ENCODE measurements around the gene LDLRAD4.

The LDLRAD4 gene

GRCh38 chr18:13614641-13615288, 396.2 kb downstream of the LDLRAD4 start:
- no peak for DNase-seq (ENCODE audit: low spot score)

- no peak for DNase-seq (ENCODE audit: low spot score)
Observed at GRCh38 chr18:13615432-13615861, 396.9 kb downstream of the LDLRAD4 start.

DNA sequence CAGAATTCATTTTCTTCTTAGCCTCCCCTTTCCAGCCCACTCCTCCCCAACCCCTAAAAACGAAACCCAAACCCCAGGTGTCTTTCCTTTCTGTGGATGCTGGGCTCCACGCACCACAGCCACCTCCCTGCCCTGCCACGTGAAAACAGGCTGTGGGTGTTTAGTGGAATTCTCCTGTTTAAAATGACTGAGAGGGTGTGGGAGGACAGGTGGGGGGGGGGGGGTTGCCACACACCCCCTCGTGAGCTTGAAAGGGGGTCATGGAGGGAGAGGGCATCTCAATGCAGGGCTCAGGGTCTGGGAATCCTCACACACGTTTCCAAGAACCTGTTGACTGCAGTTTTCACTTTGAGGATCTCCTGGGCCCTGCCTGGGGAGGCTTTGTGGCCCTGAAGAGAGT, 397.5 kb downstream of the LDLRAD4 start:
- DNase-seq (ENCODE audit: low spot score): no peak

DNA sequence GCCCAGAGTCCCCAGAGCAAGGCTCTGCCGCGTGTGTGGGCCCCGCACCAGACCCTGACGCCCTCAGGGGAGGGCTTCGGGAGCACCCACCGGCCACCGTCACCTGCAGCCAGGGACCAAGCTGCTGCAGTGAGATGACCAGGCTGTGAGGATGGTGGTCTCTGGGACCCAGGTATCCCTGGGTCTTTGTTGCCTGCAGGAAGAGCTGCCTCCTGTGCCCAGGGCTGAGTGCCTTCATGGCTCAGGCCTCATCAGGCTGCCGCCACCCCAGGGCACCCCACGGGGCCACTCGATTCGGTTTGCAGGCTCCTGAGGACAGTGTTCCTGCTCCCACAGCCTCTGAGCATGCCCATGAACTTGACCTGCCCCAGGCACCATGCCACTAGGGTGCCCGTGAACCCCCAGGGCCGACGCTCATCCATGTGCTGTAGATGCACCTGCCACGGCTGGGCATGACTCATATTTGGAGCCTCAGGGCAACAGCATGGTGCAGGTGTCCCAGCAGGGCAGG, 398.0 kb downstream of the LDLRAD4 start:
- no peak for DNase-seq (ENCODE audit: low spot score)

GRCh38 chr18:13617826-13618515, 399.4 kb downstream of the LDLRAD4 start:
- DNase-seq (ENCODE audit: low spot score): no peak

DNA sequence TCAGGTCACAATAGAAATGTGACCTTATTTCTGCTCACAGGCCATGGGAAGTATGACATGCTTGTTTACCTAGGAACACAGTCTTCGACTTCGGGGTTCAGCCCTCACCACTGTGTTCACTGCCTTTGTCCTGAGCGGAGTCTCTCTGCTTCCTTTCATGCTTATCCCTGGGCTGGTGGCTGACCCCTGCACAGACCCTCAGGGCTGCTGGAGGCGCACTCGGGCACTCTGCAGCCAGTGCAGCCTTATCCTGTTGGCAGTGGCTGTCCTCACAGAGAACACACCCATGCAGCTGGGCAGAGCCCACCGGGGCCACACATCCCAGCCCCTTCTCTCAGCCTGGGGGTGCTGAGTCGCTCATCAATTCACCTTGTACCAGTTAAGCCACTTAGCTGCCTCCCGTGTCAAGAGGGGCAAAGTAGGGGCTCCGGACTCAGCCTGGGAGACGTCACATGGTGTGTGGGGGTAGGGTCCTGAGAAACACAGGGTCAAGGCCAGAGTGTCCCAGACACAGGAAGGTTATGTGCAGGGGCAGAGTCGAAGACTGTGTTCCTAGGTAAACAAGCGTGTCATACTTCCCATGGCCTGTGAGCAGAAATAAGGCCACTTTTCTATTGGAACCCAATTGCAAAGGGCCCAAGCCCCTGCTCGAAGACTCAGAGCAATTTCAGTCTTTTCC, 400.3 kb downstream of the LDLRAD4 start:
- no peak for DNase-seq (ENCODE audit: low spot score)

DNA sequence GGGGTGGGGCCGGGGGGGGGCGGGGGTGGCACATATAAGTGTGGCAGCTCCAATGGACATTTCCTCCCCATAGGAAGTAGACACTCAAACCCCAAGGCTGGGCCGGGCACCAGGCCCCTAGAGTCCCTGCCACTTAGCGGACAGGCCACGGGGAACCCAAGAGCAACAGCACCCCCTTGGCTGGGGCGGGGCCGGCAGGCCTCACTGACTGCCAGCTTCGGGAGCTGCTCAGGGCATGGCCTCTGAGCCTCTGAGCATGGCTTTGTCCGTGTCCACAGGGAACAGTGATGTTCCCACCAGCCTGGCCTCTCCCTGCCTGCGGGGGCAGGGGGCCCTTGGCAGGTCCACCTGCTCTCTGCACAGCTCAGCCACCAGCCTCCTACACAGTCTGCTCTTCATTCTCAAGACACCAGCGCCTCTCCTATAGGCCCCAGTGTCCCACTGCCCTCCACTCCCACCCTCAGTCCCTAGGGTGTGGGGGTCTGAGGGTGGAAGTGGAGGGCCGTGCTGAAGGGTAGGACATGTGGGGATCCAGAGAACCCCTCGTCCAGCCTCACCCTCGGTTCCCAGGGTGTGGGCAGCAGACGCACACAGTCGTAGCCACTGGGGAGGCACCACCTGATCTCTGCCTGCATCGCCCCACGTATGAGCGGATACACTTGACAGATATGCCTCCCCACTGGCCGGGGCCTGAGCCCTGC, 401.1 kb downstream of the LDLRAD4 start:
- no peak for DNase-seq (ENCODE audit: low spot score)

- DNase-seq (ENCODE audit: low spot score): no peak
Observed at GRCh38 chr18:13620206-13620672, 401.7 kb downstream of the LDLRAD4 start.

GRCh38 chr18:13620818-13621445, 402.4 kb downstream of the LDLRAD4 start:
- no peak for DNase-seq (ENCODE audit: low spot score)

DNA sequence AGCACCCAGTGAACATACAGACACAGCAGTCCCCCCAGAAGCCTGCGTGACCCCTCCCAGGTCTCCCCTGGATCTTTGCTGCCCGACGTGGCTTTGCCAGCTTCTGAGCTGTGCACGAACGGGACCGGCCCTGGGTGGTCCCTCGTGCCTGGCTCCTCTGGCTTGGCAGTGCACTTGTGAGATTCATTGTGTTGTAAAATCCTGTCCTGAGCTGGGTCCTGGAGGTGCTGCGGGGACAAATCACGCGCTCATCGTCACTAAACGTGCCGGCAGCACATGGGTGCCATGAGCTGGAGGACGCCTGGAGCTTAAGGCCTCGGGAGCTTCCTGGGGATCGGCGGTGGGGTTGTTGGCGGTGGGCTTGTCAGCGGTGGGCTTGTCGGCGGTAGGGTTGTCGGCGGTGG, 402.9 kb downstream of the LDLRAD4 start:
- DNase-seq (ENCODE audit: low spot score): no peak

GRCh38 chr18:13621886-13622619, 403.5 kb downstream of the LDLRAD4 start:
- no peak for DNase-seq (ENCODE audit: low spot score)

DNA sequence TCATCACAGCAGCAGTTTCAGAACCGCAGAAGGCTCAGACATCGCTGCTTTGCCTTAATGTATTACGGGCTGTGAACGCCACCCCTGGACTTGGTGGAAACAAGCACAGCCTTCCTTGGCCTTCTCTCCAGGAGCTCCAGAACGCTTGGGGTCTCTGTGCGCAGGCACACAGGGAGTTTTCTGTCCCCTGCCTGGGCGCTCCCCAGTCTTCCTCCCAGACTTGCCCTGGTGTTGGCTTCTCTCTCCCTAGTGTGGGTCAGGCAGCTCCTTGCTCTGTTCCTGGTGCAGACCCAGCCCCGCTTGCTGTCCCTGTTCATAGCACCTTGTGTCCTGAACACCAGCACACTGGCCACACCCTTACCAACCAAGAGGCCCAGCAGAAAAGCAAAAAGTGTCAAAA, 404.2 kb downstream of the LDLRAD4 start:
- no peak for DNase-seq (ENCODE audit: low spot score)

GRCh38 chr18:13623348-13623747, 404.8 kb downstream of the LDLRAD4 start:
- DNase-seq (ENCODE audit: low spot score): no peak

- no peak for DNase-seq (ENCODE audit: low spot score)
Observed at GRCh38 chr18:13623871-13624270, 405.3 kb downstream of the LDLRAD4 start.

DNA sequence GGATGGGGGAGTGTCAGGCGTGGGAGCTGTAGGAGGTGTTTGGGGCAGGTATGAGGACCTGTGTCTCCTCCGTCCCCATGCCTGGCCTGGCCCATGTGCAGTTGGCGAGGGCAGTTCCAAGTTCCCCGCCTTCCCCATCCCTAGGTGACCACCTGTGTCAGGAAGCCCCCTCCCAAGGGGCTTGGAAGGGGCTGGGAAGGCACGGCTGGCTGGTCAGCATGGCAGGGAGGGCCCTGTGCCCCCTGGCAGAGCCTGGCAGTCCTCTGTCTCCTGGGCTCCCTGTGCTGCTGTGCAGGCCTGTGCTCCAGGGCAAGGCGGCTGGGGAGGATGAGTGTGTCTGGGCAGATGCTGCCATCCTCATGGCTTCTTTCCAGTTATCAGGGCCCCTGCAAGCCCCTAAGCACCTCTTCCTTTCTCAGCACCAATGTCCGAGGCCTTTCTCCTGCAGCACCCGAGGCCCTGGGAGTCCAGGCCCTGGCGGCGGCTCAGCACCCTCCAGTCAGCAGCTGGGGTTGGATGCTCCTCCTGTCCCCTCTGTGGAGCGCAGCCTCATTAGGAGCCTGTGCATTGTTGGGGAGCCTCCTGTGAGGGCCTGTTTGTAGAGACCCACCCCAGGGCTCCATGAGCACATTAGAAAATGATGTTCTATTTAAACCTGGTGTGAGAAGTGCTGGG, 406.1 kb downstream of the LDLRAD4 start:
- no peak for DNase-seq (ENCODE audit: low spot score)

GRCh38 chr18:13625355-13625754, 406.8 kb downstream of the LDLRAD4 start:
- DNase-seq (ENCODE audit: low spot score): no peak

DNA sequence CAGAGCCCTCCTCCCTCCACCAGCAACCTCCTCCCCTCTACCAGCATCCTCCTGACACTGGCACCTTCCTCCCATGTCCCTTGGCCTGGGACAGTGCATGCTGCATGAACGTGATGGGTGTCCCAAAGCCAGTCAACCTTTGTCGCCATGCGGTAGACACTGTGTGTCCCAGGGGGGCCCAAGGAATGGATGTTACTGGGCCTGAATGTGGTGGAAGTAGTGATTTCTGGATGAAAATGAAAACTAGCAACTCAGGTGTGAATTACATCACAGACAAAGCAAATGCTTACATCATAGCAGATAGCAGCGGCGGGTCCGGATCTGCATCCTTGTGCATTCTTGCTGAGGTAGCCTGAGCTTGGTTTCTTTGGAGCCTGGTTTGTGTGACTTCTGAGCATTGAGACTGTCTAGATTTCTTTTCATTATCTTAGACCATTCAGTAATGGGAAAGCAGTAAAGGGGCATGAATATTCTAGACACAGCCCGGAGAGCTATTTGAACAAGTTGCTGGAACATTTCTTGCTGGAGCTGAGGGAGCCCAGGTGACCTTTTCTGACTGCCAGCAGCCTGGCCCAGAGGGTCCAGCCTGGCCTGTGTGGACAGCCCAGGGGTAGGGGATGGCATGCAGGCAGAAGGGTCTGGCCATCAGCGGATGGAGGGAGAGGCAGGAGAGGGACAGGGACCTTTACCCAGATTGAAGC, 407.4 kb downstream of the LDLRAD4 start:
- no peak for DNase-seq (ENCODE audit: low spot score)

- peak; percentile 50 for DNase-seq (ENCODE audit: low spot score)
Observed at GRCh38 chr18:13626544-13626908, 408.0 kb downstream of the LDLRAD4 start.

DNA sequence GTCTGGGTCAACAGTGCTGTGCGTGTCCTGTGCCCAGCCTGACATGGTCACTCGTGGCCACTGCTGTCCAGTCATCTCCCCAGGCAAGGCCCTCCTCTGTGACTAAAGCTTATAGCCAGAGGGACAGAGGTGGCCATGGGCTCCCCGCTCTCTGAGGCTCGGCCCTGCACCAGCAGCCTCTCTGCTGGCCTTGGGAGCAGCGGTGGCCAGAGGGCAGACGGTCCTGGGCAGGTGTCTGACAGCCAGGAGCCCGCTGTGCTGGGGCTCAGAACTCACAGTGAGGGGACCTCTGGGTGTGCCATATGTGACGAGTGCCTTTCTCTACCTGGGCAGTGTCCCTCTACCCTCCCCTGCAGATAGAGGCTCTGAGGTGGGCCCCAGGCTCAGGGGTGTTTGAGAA, 409.1 kb downstream of the LDLRAD4 start:
- DNase-seq (ENCODE audit: low spot score): peak; percentile 36

GRCh38 chr18:13628211-13628610, 409.7 kb downstream of the LDLRAD4 start:
- DNase-seq (ENCODE audit: low spot score): no peak
